IMR-90 (cell line): Measurements from ENCODE around the gene MOCS1.

Experiments
- CEBPB ChIP-seq: IDR thresholded peaks from 2 replicates; pipeline ENCODE4 v1.6.1; 2012; ENCODE audit warnings: low read depth, low read length, improper control_type of control experiment
- CHD1 ChIP-seq: IDR thresholded peaks from 2 replicates; pipeline ENCODE4 v1.6.1; 2012; ENCODE audit warnings: low read depth, low read length, improper control_type of control experiment
- CTCF ChIP-seq: conservative IDR thresholded peaks from 2 replicates; pipeline ENCODE4 v1.5.1; 2012; ENCODE audit warnings: mild to moderate bottlenecking, low read depth, low read length, improper control_type of control experiment
- MAZ ChIP-seq: IDR thresholded peaks from 2 replicates; pipeline ENCODE4 v1.6.1; 2012; ENCODE audit warnings: low read depth, mild to moderate bottlenecking, low read length, improper control_type of control experiment, moderate library complexity, borderline replicate concordance
- NFE2L2 ChIP-seq: fragments of 150-350 bp; IDR thresholded peaks from 2 replicates; pipeline ENCODE4 v1.6.1; 2016; ENCODE audit warnings: low read depth, mild to moderate bottlenecking, low read length
- POLR2A ChIP-seq: IDR thresholded peaks from 2 replicates; pipeline ENCODE4 v1.6.1; 2012; ENCODE audit warnings: mild to moderate bottlenecking, low read depth, low read length
- RAD21 ChIP-seq: IDR thresholded peaks from 2 replicates; pipeline ENCODE4 v1.6.1; 2012; ENCODE audit warnings: low read length, improper control_type of control experiment
- RCOR1 ChIP-seq: IDR thresholded peaks from 2 replicates; pipeline ENCODE4 v1.6.1; 2012; ENCODE audit warnings: mild to moderate bottlenecking, low read length, improper control_type of control experiment; ENCODE audit not compliant: insufficient replicate concordance
- RFX5 ChIP-seq: IDR thresholded peaks from 2 replicates; pipeline ENCODE4 v1.8.0; 2012; ENCODE audit warnings: low read depth, mild to moderate bottlenecking, low read length, moderate library complexity
- USF2 ChIP-seq: fragments of 150-350 bp; IDR thresholded peaks from 2 replicates; pipeline ENCODE4 v1.6.1; 2017; ENCODE audit warnings: mild to moderate bottlenecking, antibody characterized with exemption, low read length, low read depth

GRCh38 chr6:39973661-39974060, 39.4 kb upstream of the MOCS1 start:
- TF ChIP-seq POLR2A (no peak), CTCF (no peak), RAD21 (no peak), RFX5 (no peak), CHD1 (no peak), USF2 (no peak), MAZ (no peak), RCOR1 (no peak), CEBPB (no peak), NFE2L2 (no peak)
